Keratinocyte (primary cell): ENCODE data around the gene LMO2. TPM values are rescaled to one million over a fixed set of nuclear protein-coding genes. Genes with fewer than 3 reads are reported as not detected.

Experiments used
- DNase-seq: peaks from one replicate; pipeline ENCODE4 v3.0.0-alpha.2; 2011; ENCODE audit warnings: low read depth, missing footprints, low spot score
- FAIRE-seq: peaks from 2 replicates; lab custom pipeline; 2011; peaks lifted over from hg19 to GRCh38; lab: Jason Lieb, UNC
- H2AFZ ChIP-seq: 2 replicates; pipeline ENCODE4 v1.6.0; 2012; ENCODE audit warnings: low read length, control low read depth, inconsistent platforms; ENCODE audit not compliant: control insufficient read depth
- H3K27ac ChIP-seq: 2 replicates; pipeline ENCODE4 v1.5.1; 2011; ENCODE audit warnings: low read length; ENCODE audit not compliant: control insufficient read depth, insufficient read depth
- H3K27me3 ChIP-seq: 3 replicates; pipeline ENCODE4 v1.6.0; 2011; ENCODE audit warnings: low read length; ENCODE audit not compliant: control insufficient read depth, insufficient read depth; ENCODE audit errors: extremely low read depth
- H3K36me3 ChIP-seq, 2 experiments: 2 replicates in 1 of 2; 3 replicates in 1 of 2; pipeline ENCODE4 v1.5.1; 2011; ENCODE audit warnings: low read length in 2 of 2, mild to moderate bottlenecking in 1 of 2; ENCODE audit not compliant: control insufficient read depth in 2 of 2, insufficient read depth in 2 of 2; ENCODE audit errors: extremely low read depth in 1 of 2
- H3K4me1 ChIP-seq: 3 replicates; pipeline ENCODE4 v1.5.1; 2011; ENCODE audit warnings: low read length; ENCODE audit not compliant: control insufficient read depth, insufficient read depth; ENCODE audit errors: extremely low read depth
- H3K4me2 ChIP-seq: 3 replicates; pipeline ENCODE4 v1.6.0; 2011; ENCODE audit warnings: low read depth, low read length; ENCODE audit not compliant: control insufficient read depth, insufficient read depth; ENCODE audit errors: extremely low read depth
- H3K4me3 ChIP-seq, 3 experiments: fragments of 200-600 bp in 1 of 3; sonication (generic) in 1 of 3; 2 replicates in 2 of 3; 3 replicates in 1 of 3; pipeline ENCODE4 v1.5.1; 2011 to 2016; ENCODE audit warnings: low read length in 3 of 3, mild to moderate bottlenecking in 3 of 3, control low read depth in 2 of 3, inconsistent platforms in 1 of 3, low read depth in 1 of 3, mixed read lengths in 1 of 3, mixed run types in 1 of 3, moderate library complexity in 1 of 3; ENCODE audit not compliant: control insufficient read depth in 2 of 3, insufficient read depth in 2 of 3; ENCODE audit errors: extremely low read depth in 1 of 3
- H3K79me2 ChIP-seq: 2 replicates; pipeline ENCODE4 v1.6.0; 2012; ENCODE audit warnings: low read length; ENCODE audit not compliant: control insufficient read depth, insufficient read depth
- H3K9ac ChIP-seq: 3 replicates; pipeline ENCODE4 v1.6.0; 2011; ENCODE audit warnings: low read length; ENCODE audit not compliant: control insufficient read depth, insufficient read depth; ENCODE audit errors: extremely low read depth
- H3K9me1 ChIP-seq: 3 replicates; pipeline ENCODE4 v1.6.0; 2011; ENCODE audit warnings: low read length; ENCODE audit not compliant: control insufficient read depth, insufficient read depth; ENCODE audit errors: extremely low read depth
- H3K9me3 ChIP-seq: 2 replicates; pipeline ENCODE4 v1.5.1; 2012; ENCODE audit warnings: low read depth, low read length; ENCODE audit not compliant: control insufficient read depth
- H4K20me1 ChIP-seq: 3 replicates; pipeline ENCODE4 v1.6.0; 2011; ENCODE audit warnings: low read length; ENCODE audit not compliant: control insufficient read depth, insufficient read depth; ENCODE audit errors: extremely low read depth
- EZH2 ChIP-seq: IDR thresholded peaks from one replicate; pipeline ENCODE4 v1.6.1; 2012; ENCODE audit warnings: inconsistent platforms, mild to moderate bottlenecking, low read length, moderate library complexity
- dilution Hi-C: fragments of 300-500 bp; cut with MboI; formaldehyde crosslinking; loops from one replicate; pipeline ENCODE4 v1.7.0; 2020; ENCODE audit warnings: low sequenced_read_pairs; ENCODE audit not compliant: extremely low pct_ligation_motif_present
- polyA plus RNA-seq, 5 experiments: library from polyadenylated mRNA; depleted of rRNA in 3 of 5; stranded (reverse) in 3 of 5; stranded (forward) in 1 of 5; unstranded in 1 of 5; fragments of >200 nt; gene quantifications; 1 replicate in 1 of 5; 2 replicates in 3 of 5; 3 replicates in 1 of 5; pipeline versions ENCODE4 v1.2.1 to v1.2.3, GENCODE V29; 2011 to 2012; ENCODE audit warnings: missing spikeins in 2 of 5, low read depth in 1 of 5, low replicate concordance in 1 of 5
- TF ChIP-seq, protein P1 (sequence below), 3 experiments: IDR thresholded peaks in 1 of 3; conservative IDR thresholded peaks in 1 of 3; optimal IDR thresholded peaks in 1 of 3; 2 replicates in 2 of 3; 3 replicates in 1 of 3; pipeline versions ENCODE3 to v1.5.1; 2011; ENCODE audit warnings: low read length in 3 of 3, mild to moderate bottlenecking in 3 of 3, moderate library complexity in 2 of 3, control low read depth in 1 of 3, inconsistent platforms in 1 of 3; ENCODE audit not compliant: insufficient read depth in 2 of 3; ENCODE audit errors: extremely low read depth in 1 of 3

The LMO2 gene
- polyA plus RNA-seq, 1 donor (not counting 4 experiments of a cell fraction or from before 2014, with no cell fraction given), result 1.1 TPM

- H3K36me3 ChIP-seq, result no peaks in the 10 kb centered on the region
- H4K20me1 ChIP-seq, result no peaks in the 10 kb centered on the region
- no peak overlapping the region for H2AFZ ChIP-seq
- DNase-seq (no peak), FAIRE-seq (no peak)
- H3K27ac ChIP-seq, result no peak overlapping the region
- H3K9me1 ChIP-seq, result no peaks in the 10 kb centered on the region
- no peaks in the 10 kb centered on the region for H3K79me2 ChIP-seq
- H3K9me3 ChIP-seq, result no peaks in the 10 kb centered on the region
- TF ChIP-seq, protein P1, sequence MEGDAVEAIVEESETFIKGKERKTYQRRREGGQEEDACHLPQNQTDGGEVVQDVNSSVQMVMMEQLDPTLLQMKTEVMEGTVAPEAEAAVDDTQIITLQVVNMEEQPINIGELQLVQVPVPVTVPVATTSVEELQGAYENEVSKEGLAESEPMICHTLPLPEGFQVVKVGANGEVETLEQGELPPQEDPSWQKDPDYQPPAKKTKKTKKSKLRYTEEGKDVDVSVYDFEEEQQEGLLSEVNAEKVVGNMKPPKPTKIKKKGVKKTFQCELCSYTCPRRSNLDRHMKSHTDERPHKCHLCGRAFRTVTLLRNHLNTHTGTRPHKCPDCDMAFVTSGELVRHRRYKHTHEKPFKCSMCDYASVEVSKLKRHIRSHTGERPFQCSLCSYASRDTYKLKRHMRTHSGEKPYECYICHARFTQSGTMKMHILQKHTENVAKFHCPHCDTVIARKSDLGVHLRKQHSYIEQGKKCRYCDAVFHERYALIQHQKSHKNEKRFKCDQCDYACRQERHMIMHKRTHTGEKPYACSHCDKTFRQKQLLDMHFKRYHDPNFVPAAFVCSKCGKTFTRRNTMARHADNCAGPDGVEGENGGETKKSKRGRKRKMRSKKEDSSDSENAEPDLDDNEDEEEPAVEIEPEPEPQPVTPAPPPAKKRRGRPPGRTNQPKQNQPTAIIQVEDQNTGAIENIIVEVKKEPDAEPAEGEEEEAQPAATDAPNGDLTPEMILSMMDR (optimal IDR thresholded peaks at IDR 0.05 in 1 of 3, IDR thresholded peaks at IDR 0.05 in 1 of 3, conservative IDR thresholded peaks at IDR 0.05 in 1 of 3; ENCODE audit: extremely low read depth in 1 of 3, insufficient read depth in 2 of 3, low read length in 3 of 3), result no peak
- no peak for TF ChIP-seq EZH2
- no peaks in the 10 kb centered on the region for H3K27me3 ChIP-seq
- no peak overlapping the region for H3K9ac ChIP-seq
- H3K4me1 ChIP-seq, result peaks cover 3% of the 10 kb centered on the region
- dilution Hi-C loops, result no loop called here
- no peak overlapping the region for H3K4me2 ChIP-seq
- no peak overlapping the region for H3K4me3 ChIP-seq
These were observed 39.2 kb upstream of the LMO2 start for GRCh38 chr11:33931067-33931466.

GRCh38 chr11:33930317-33931021 is 38.6 kb upstream of the LMO2 start:
- H3K9ac ChIP-seq, result no peak overlapping the region

More at GRCh38 chr11:33930317-33931021, 38.6 kb upstream of the LMO2 start:
- Histone ChIP-seq H2AFZ (no peak overlapping the region), H3K9me1 (no peaks in the 10 kb centered on the region), H3K36me3 (no peaks in the 10 kb centered on the region), H4K20me1 (no peaks in the 10 kb centered on the region), H3K27ac (no peak overlapping the region), H3K4me1 (peaks cover 3% of the 10 kb centered on the region), H3K79me2 (no peaks in the 10 kb centered on the region), H3K9me3 (no peaks in the 10 kb centered on the region), H3K4me3 (no peak overlapping the region), H3K4me2 (no peak overlapping the region), H3K27me3 (no peaks in the 10 kb centered on the region)
- TF ChIP-seq EZH2, result no peak
- TF ChIP-seq, protein P1 (optimal IDR thresholded peaks at IDR 0.05 in 1 of 3, IDR thresholded peaks at IDR 0.05 in 1 of 3, conservative IDR thresholded peaks at IDR 0.05 in 1 of 3; ENCODE audit: extremely low read depth in 1 of 3, insufficient read depth in 2 of 3, low read length in 3 of 3), result no peak
- DNase-seq (no peak), FAIRE-seq (no peak)
- dilution Hi-C loops, result no loop called here
